Hypothalamus (tissue), 51 donors: Measurements from ENCODE around the gene MAPT.
"Not testable (repeated sequence)": the region's sequence is repeated elsewhere in the genome, so short reads cannot be mapped to it uniquely, and the experiment has no call there.

Source experiments
- DNase-seq, 51 donors: peaks; one replicate each; lab custom pipeline; 2025; lab: John Stamatoyannopoulos, UW

MAPT gene

GRCh38 chr17:45861165-45861564 is 33.2 kb upstream of the MAPT start:
- DNase-seq, result peak in 1 of 51 donors; percentile 9

- not testable (repeated sequence) for DNase-seq
Observed at GRCh38 chr17:45862127-45862526, 32.2 kb upstream of the MAPT start.

DNA sequence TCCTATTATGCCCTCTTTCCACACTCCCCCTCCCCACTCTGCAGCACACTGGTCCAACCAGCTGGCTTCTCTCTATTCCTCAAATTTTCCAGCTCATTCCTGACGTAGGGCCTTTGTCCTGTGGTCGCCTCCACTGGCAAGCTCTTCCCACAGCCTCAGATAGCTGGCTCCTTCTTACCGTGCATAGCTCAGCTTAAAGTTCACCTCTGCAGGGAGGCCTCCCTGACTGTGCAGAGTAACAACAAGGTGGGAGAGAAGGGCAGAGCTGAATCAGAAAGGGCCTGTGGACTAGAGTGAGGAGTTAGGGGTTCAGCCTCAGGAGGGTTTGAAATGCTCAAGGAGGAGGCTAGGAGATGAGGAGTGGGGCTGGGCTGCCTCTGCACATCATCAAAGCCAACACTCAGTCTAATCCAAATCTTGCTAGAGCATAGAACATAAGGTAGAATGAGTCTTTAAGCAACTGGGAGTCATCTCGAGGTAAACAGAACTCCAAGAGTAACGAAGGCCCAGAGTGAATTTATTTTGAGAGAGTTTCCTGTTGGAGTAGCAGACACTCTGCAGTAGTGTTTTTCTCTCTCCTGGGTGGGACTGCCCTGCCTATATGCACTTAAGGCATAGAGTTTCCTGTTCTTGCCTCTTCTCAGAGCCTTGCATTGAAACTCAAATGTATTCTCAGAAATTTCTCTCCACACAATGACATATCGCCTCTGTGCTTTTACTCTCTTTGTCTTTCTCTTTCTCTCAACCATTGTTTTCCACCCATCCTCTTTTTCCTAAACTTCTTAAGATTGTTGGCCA is 30.3 kb upstream of the MAPT start:
- no peak for DNase-seq

DNA sequence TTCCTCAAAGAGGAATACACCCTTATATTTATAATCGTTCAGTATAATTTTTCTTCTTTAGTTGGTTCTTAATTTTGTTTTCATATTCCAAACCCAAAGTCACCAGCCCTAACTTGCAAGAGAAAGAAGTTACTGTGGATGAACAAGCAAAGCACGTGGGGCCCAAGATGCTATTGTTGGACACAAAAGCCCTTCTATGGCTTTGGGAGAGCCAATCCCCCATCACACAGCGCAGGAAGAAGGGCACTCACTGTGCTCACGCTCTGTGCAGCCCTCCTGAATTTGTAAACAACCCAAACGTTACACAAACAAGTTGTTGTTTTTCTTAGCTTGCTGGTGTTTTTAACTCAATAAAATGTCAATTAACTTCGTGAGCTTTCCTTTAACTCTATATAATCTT is 27.2 kb upstream of the MAPT start:
- DNase-seq, result peak in 36 of 51 donors; percentile 6 to 91 (median 54)

DNA sequence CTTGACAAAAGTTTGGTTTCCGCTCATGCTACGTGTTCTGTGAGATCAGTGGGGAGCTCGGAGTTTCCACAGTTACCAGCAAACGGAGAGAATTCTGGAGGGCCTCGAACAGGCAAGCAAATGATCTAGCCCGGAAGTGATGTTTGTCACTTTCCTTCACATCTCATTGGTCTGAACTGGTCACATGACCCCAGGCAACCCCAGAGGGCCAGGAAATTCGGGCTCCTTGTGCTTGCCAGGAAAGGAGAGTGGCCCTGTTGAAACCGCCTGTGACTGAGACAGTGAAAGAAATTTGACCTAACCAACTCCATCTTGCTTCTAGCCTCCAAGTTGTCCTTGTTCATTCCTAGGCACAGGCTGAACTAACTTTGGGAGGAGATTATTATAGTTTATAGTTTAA is 26.7 kb upstream of the MAPT start:
- DNase-seq, result peak in 6 of 51 donors; percentile 4 to 80 (median 27)

GRCh38 chr17:45868276-45868675 is 26.1 kb upstream of the MAPT start:
- DNase-seq, result no peak

DNA sequence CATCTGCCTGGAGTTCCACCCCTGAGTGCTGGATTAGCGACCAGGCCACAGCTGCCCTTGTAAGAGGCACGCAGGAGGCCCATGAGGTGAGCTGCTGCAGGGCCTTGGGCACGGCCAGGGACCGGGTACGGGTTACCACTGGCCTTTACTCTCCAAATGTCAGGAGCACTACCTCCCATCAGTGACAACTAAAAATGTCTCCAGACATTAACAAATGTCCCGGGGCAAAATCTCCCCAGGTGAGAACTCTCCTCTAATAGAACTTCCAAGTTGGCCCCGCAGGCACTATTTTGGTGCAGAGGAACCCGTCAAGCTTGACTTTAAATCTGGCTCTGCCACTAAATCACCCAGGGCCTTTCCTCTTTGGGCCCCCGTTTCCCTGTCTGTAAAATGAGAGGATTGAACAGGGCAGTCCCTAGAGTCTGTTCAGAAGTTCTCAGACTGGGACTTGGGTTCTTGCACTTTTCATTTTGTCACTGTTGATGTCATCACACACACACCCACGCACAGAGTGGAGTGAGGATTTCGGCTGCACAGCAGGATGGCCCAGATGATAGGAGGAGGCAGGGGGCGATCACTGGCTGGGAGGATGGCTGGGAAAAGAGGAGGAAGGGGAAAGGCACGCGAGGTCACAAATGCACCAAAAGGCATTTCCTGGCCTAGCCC is 24.5 kb upstream of the MAPT start:
- peak in 1 of 51 donors; percentile 28 for DNase-seq

GRCh38 chr17:45870342-45870974 is 23.9 kb upstream of the MAPT start:
- no peak for DNase-seq

- no peak for DNase-seq
Observed at GRCh38 chr17:45871718-45872117, 22.6 kb upstream of the MAPT start.

DNA sequence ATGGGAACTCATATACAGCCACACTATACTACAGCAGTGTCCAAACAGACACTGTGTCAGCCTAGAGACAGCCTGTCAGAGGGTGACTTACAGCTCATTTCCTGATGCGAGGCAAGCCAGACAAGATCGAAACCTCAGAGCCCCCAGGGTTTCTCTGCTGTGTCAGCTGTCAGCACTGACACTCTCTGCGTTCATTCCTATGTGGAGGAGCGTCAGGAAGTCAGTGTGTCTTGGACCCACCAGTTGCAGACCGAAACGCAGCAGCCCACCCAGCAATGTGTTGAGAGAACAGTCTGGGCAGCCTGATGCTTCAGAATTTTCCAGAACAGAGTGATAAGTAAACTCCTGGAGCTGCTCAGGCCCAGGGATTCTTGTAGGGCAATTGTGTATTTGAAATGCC is 20.6 kb upstream of the MAPT start:
- no peak for DNase-seq

DNA sequence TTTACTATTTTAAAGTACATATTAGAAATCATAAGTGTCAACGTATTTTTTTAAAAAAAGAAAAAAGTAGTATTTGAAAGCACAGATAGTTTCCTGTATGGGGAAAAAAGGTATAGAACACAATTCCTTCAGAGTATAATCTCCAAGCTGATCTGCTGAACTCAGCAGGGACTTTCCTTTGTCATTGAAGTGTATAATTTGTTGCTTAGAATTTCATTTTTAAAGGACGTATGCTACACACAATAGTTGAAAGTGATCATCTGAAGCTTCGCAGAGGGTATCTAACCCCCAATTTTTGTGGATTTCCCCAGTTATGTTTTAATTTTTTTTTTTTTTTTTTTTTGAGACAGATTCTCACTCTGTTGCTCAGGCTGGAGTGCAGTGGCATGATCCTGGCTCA is 20.2 kb upstream of the MAPT start:
- DNase-seq, result no peak

GRCh38 chr17:45876539-45876938 is 17.8 kb upstream of the MAPT start:
- no peak for DNase-seq

- no peak for DNase-seq
Observed at GRCh38 chr17:45877467-45877866, 16.9 kb upstream of the MAPT start.

GRCh38 chr17:45883063-45883462 is 11.3 kb upstream of the MAPT start:
- no peak for DNase-seq

- no peak for DNase-seq
Observed at GRCh38 chr17:45886852-45887251, 7.5 kb upstream of the MAPT start.

DNA sequence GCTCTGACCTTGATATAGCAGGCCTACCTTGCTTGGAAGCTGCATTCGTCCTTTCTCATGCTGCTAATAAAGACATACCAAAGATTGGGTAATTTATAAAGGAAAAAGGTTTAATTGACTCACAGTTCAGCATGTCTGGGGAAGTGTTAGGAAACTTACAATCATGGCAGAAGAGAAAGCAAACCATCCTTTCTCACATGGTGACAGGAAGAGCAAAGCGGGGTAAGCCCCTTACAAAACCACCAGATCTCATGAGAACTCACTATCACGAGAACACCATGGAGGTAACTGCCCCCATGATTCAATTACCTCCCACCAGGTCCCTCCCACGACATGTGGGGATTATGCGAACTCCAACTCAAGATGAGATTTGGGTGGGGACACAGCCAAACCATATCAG is 6.0 kb upstream of the MAPT start:
- no peak for DNase-seq

DNA sequence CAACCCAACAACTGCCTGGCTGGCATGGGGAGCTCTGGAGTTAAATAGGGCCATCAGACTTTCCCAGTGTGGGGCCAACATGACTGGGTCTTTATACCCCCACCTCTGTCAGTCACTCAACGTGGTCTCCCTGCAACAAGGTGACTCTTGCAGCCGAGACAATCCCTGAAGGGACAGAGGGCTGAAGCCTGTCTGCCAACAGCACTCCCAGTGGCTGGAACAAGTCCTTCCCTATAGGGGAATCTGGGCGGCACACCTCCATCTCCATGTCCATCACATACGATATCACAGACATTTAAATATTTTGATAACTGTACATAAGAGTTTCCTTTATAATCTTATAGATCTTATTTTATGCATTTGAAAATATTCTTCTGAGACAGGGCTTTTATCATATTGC is 4.8 kb upstream of the MAPT start:
- no peak for DNase-seq

GRCh38 chr17:45893725-45894021 is 681 bp upstream of the MAPT start:
- peak in 1 of 51 donors; percentile 60 for DNase-seq

- peak in 40 of 51 donors; percentile 21 to 78 (median 58) for DNase-seq
Observed at GRCh38 chr17:45895304-45895968, 1.1 kb downstream of the MAPT start.

DNA sequence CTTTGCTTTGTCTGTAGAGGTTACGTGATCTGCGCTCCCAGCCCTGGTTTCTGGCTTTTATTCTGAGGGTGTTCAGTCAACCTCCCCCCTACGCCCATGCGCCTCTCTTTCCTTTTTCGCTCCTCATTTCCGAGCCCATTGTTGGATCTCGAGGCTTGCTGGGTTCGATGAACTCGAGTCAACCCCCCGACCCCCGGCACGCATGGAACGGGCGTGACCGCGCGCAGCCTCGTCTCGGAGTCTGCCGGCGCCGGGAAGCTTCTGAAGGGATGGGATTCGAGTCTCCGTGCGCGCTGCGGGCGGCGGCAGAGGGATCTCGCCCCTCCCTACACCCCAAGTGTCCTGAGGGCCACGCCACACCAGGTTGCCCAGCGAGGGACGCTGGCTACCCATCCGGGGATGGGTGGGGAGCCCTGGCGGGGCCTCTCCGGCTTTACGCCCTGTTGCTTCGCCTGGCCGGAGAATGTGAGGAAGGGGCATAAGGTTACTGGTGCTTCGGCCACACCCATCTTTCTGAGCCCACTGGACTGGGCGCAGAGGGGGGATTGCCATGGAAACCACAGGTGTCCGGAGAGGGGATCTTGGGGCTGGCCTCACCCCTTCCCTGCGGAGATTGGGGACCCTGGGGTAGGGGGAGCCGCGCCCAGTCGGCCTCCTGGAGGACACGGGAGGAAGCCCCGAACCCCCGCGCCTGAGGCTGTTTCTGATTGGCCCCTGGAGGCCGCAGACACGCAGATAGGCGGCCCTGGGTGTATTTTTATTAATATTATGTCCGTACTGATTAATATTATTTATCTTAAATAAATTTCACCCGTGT is 1.8 kb downstream of the MAPT start:
- DNase-seq, result peak in 21 of 51 donors; percentile 14 to 78 (median 46)
